D721Med (cell line): Measurements from ENCODE around the gene PRSS21.

Experiments used
- DNase-seq: peaks from one replicate; pipeline ENCODE4 v3.0.0; 2011; ENCODE audit warnings: low spot score; ENCODE audit not compliant: insufficient read length
- FAIRE-seq: peaks from 2 replicates; lab custom pipeline; 2011; peaks lifted over from hg19 to GRCh38; lab: Jason Lieb, UNC
- CTCF ChIP-seq: IDR thresholded peaks from 2 replicates; pipeline ENCODE4 v1.5.1; 2012; ENCODE audit warnings: mild to moderate bottlenecking, control low read depth; ENCODE audit not compliant: insufficient read depth; ENCODE audit errors: missing control alignments

Gene PRSS21

GRCh38 chr16:2777231-2777902 lies 39.7 kb upstream of the PRSS21 start, which contains the start of gene ELOB:
ELOB (minus strand) TSS chr16:2777280; CDS start chr16:2777239, 41 bp downstream.
- DNase-seq (peak; percentile 93), FAIRE-seq (no peak)
- TF ChIP-seq CTCF: no peak

GRCh38 chr16:2777903-2778629 lies 39.0 kb upstream of the PRSS21 start:
- FAIRE-seq (no peak), DNase-seq (no peak)
- TF ChIP-seq CTCF: no peak

- FAIRE-seq (no peak), DNase-seq (no peak)
- no peak for TF ChIP-seq CTCF
These were observed 38.4 kb upstream of the PRSS21 start for GRCh38 chr16:2778630-2778958.

GRCh38 chr16:2779151-2779920 lies 37.7 kb upstream of the PRSS21 start:
- no peak for TF ChIP-seq CTCF
- FAIRE-seq (no peak), DNase-seq (no peak)

- no peak for DNase-seq
- no peak for TF ChIP-seq CTCF
- FAIRE-seq: no peak
These were observed 36.8 kb upstream of the PRSS21 start for GRCh38 chr16:2779978-2780898.

- TF ChIP-seq CTCF: no peak
- FAIRE-seq: no peak
- DNase-seq: no peak
These were observed 34.3 kb upstream of the PRSS21 start for GRCh38 chr16:2782583-2783351.
